ENCODE results near the gene ATP2C2. TPM values are rescaled to one million over a fixed set of nuclear protein-coding genes. Genes with fewer than 3 reads are reported as not detected.

The ATP2C2 gene
- total and polyA plus RNA-seq, 2 of the 8 experiments (the other 6 are each of a cell fraction or from before 2014, with no cell fraction given) = 1.2 to 2.8 TPM

GRCh38 chr16:84347161-84347560 lies 21.2 kb upstream of the ATP2C2 start (continued):
- TF ChIP-seq SUZ12 (IDR thresholded peaks at IDR 0.05; ENCODE audit: low read length) (no peak), SP2 (IDR thresholded peaks at IDR 0.05; ENCODE audit: low read length) (no peak)

All from H1 (cell line).